K562 (cell line): ENCODE measurements around the gene DMGDH. TPM values are rescaled to one million over a fixed set of nuclear protein-coding genes. Genes with fewer than 3 reads are reported as not detected.

Source experiments
- ATAC-seq: fragments of 200-7000 bp; cut with Tn5 transposase; 3 replicates; pipeline ENCODE4 v1.9.1; 2020; ENCODE audit warnings: moderate library complexity
- BruUV-seq: library from RNA; stranded (reverse); fragments of 400-500 nt; replicated peaks from 2 replicates; lab custom pipeline; 2021; lab: Mats Ljungman, UMichigan
- CTCF ChIA-PET: fragments of 300-600 bp; formaldehyde crosslinking; extraction: SDS; loops from one replicate; lab custom pipeline; 2021; ENCODE audit warnings: low intra/inter-chr PET ratio; lab: Yijun Ruan, JAX
- POLR2A ChIA-PET: fragments of 300-600, 350-650 bp; sonication (Branson Sonifier 250); formaldehyde crosslinking; extraction: SDS; loops from one replicate; lab custom pipeline; 2021; ENCODE audit warnings: antibody characterized with exemption, inconsistent platforms; lab: Yijun Ruan, JAX
- DNase-seq, 4 experiments: peaks; one replicate each; pipeline versions ENCODE4 v3.0.0 to v3.0.0-alpha.2; 2011 to 2018; ENCODE audit warnings: low spot score in 3 of 4, mixed read lengths in 3 of 4; ENCODE audit errors: extremely low read depth in 1 of 4
- FAIRE-seq: peaks from 2 replicates; lab custom pipeline; 2011; peaks lifted over from hg19 to GRCh38; lab: Jason Lieb, UNC
- H2AFZ ChIP-seq: 2 replicates; pipeline ENCODE4 v1.6.0; 2011; ENCODE audit warnings: low read depth, low read length, control low read depth, inconsistent platforms
- H3K27ac ChIP-seq: fragments of 200-600 bp; 3 replicates; pipeline ENCODE4 v1.8.0; 2011; ENCODE audit warnings: low read depth, mild to moderate bottlenecking, control low read depth, inconsistent platforms, low read length, moderate library complexity, mixed read lengths; ENCODE audit errors: extremely low read depth
- H3K27me3 ChIP-seq, 2 experiments: fragments of 300-600 bp in 1 of 2; 2 replicates in 1 of 2; 3 replicates in 1 of 2; pipeline versions ENCODE4 v1.6.0 to v1.8.0; 2011; ENCODE audit warnings: inconsistent platforms in 2 of 2, low read length in 2 of 2, mild to moderate bottlenecking in 1 of 2, mixed read lengths in 1 of 2, moderate library complexity in 1 of 2; ENCODE audit not compliant: control insufficient read depth in 2 of 2, insufficient read depth in 2 of 2
- H3K36me3 ChIP-seq: fragments of 300-600 bp; 3 replicates; pipeline ENCODE4 v1.8.0; 2011; ENCODE audit warnings: mild to moderate bottlenecking, low read length, inconsistent platforms; ENCODE audit not compliant: control insufficient read depth, insufficient read depth
- H3K4me1 ChIP-seq, 2 experiments: fragments of 200-600 bp in 1 of 2; replicated peaks in 1 of 2; 2 replicates in 1 of 2; 3 replicates in 1 of 2; pipeline versions ENCODE4 v1.5.1 to v1.8.0; 2011; ENCODE audit warnings: inconsistent platforms in 2 of 2, low read length in 2 of 2, mild to moderate bottlenecking in 1 of 2, mixed read lengths in 1 of 2, moderate library complexity in 1 of 2; ENCODE audit not compliant: control insufficient read depth in 2 of 2, insufficient read depth in 2 of 2
- H3K4me2 ChIP-seq: 2 replicates; pipeline ENCODE4 v1.6.1; 2011; ENCODE audit warnings: low read length, control low read depth, inconsistent platforms, mixed read lengths; ENCODE audit not compliant: insufficient read depth
- H3K4me3 ChIP-seq: fragments of 200-600 bp; sonication (generic), shearing (Covaris generic); 2 replicates; pipeline ENCODE4 v1.5.1; 2016; ENCODE audit warnings: control low read depth, inconsistent platforms
- H3K79me2 ChIP-seq: fragments of 200-600 bp; 3 replicates; pipeline ENCODE4 v1.8.0; 2011; ENCODE audit warnings: low read length, inconsistent platforms; ENCODE audit not compliant: control insufficient read depth, insufficient read depth
- H3K9ac ChIP-seq, 2 experiments: 2 replicates each; pipeline versions ENCODE4 v1.6.0 to v1.6.1; 2011; ENCODE audit warnings: low read depth in 2 of 2, low read length in 2 of 2, control low read depth in 1 of 2, inconsistent platforms in 1 of 2, mild to moderate bottlenecking in 1 of 2, mixed read lengths in 1 of 2; ENCODE audit not compliant: insufficient read depth in 1 of 2
- H3K9me1 ChIP-seq: one replicate; pipeline ENCODE4 v1.6.0; 2011; ENCODE audit warnings: inconsistent platforms, mild to moderate bottlenecking, low read length, moderate library complexity; ENCODE audit not compliant: control insufficient read depth, insufficient read depth
- H3K9me3 ChIP-seq: replicated peaks from 2 replicates; pipeline ENCODE4 v1.5.1; 2011; ENCODE audit warnings: low read depth, low read length, inconsistent platforms; ENCODE audit not compliant: control insufficient read depth, insufficient read depth
- H4K20me1 ChIP-seq: replicated peaks from 2 replicates; pipeline ENCODE4 v1.6.1; 2011; ENCODE audit warnings: low read length, inconsistent platforms, mixed read lengths; ENCODE audit not compliant: control insufficient read depth, insufficient read depth
- BRCA1 ChIP-seq, 2 experiments: fragments of 450-650 bp in 1 of 2; sonication (generic) in 1 of 2; formaldehyde crosslinking in 1 of 2; IDR thresholded peaks; 2 replicates each; pipeline versions ENCODE4 v1.5.0 to v1.6.1; 2017 to 2020; ENCODE audit warnings: mild to moderate bottlenecking in 1 of 2, missing genetic modification reagents in 1 of 2
- CLOCK ChIP-seq: fragments of 250-450 bp; sonication (Bioruptor Pico); IDR thresholded peaks from 2 replicates; pipeline ENCODE4 v1.4.0; 2020; ENCODE audit warnings: mild to moderate bottlenecking, moderate library complexity, borderline replicate concordance
- E2F6 ChIP-seq, 2 experiments: IDR thresholded peaks; 2 replicates each; pipeline ENCODE4 v1.6.1; 2011; ENCODE audit warnings: borderline replicate concordance in 1 of 2, control low read depth in 1 of 2, low read depth in 1 of 2, low read length in 1 of 2, mild to moderate bottlenecking in 1 of 2, mixed read lengths in 1 of 2, moderate library complexity in 1 of 2; ENCODE audit not compliant: insufficient read depth in 1 of 2, insufficient read length in 1 of 2, poor library complexity in 1 of 2, severe bottlenecking in 1 of 2; ENCODE audit errors: extremely low read depth in 1 of 2
- NELFE ChIP-seq: IDR thresholded peaks from 2 replicates; pipeline ENCODE4 v1.6.1; 2011; ENCODE audit warnings: mild to moderate bottlenecking; ENCODE audit not compliant: insufficient read depth, insufficient read length
- OTX1 ChIP-seq: fragments of 450-650 bp; formaldehyde crosslinking; IDR thresholded peaks from 2 replicates; pipeline ENCODE4 v1.4.0; 2022; ENCODE audit warnings: mild to moderate bottlenecking
- SIN3B ChIP-seq: fragments of 450-650 bp; IDR thresholded peaks from 2 replicates; pipeline ENCODE4 v1.6.1; 2017; ENCODE audit warnings: low read depth, mild to moderate bottlenecking, moderate library complexity
- STAT5A ChIP-seq: IDR thresholded peaks from 2 replicates; pipeline ENCODE4 v1.6.1; 2012; ENCODE audit warnings: low read length, inconsistent platforms, borderline replicate concordance
- ZBTB33 ChIP-seq: sonication (generic); formaldehyde crosslinking; IDR thresholded peaks from 2 replicates; pipeline ENCODE4 v1.8.1; 2023; ENCODE audit warnings: mild to moderate bottlenecking, missing genetic modification reagents
- WGBS: fragments of 100-300 bp; shearing (Covaris generic); methylation state at CpG from one replicate; pipeline ENCODE4 v1.1.6; 2016; ENCODE audit warnings: low coverage, mixed read lengths; ENCODE audit not compliant: insufficient coverage; ENCODE audit errors: missing lambda C conversion rate; 5-methylcytosine and 5-hydroxymethylcytosine counted together
- in situ Hi-C: fragments of 300-500 bp; cut with MboI; formaldehyde crosslinking; loops from 4 replicates; pipeline ENCODE4 v1.15.0; 2018; ENCODE audit warnings: inconsistent platforms, mixed read lengths
- intact Hi-C: fragments of 100-400 bp; cut with micrococcal nuclease; formaldehyde crosslinking; loops from 2 replicates; pipeline ENCODE4 v1.14.2; 2022
- polyA plus RNA-seq, 8 experiments: library from polyadenylated mRNA; depleted of rRNA in 4 of 8; stranded (reverse) in 5 of 8; unstranded in 3 of 8; fragments of >200 nt; fragmentation: Nextera tagmentation in 2 of 8; fragmentation: Illumina TruSeq in 1 of 8; extraction: Ambion mirVana in 2 of 8; extraction: Trizol in 1 of 8; gene quantifications; 2 replicates each; pipeline versions ENCODE4 v1.2.1 to v1.2.3, GENCODE V29; 2011 to 2014; ENCODE audit warnings: inconsistent platforms in 1 of 8, missing spikeins in 1 of 8
- total RNA-seq, 7 experiments: library from RNA; depleted of rRNA in 6 of 7; stranded (reverse); fragments of >200 nt in 6 of 7; fragmentation: Illumina TruSeq in 2 of 7; extraction: Trizol in 2 of 7; gene quantifications; 2 replicates each; pipeline versions ENCODE4 v1.2.1 to v1.2.3, GENCODE V29; 2011 to 2021; ENCODE audit warnings: low replicate concordance in 1 of 7

The DMGDH gene
- total and polyA plus RNA-seq, 9 of the 15 experiments (the other 6 are each of a cell fraction or from before 2014, with no cell fraction given) = 0.13 to 0.58 TPM; not detected in 7

GRCh38 chr5:79062436-79062835, 7.0 kb downstream of the DMGDH start:
- WGBS = 0% methylated on average over 3 of the region's 3 CpGs
- no peak for DNase-seq
- no peak overlapping the region for H3K27ac ChIP-seq
- in situ Hi-C loops = no loop called here
- no peak for TF ChIP-seq E2F6 (IDR thresholded peaks at IDR 0.05; ENCODE audit: borderline replicate concordance in 1 of 2, extremely low read depth in 1 of 2, insufficient read depth in 1 of 2, insufficient read length in 1 of 2, low read depth in 1 of 2, low read length in 1 of 2, poor library complexity in 1 of 2, severe bottlenecking in 1 of 2)
- TF ChIP-seq, all 486 proteins: peak for 0
- no peaks in the 10 kb centered on the region for H3K9me3 ChIP-seq
- no peak overlapping the region for H2AFZ ChIP-seq
- intact Hi-C loops = no loop called here
- POLR2A ChIA-PET = no interaction called here
- peaks cover 2 to 19% of the 10 kb centered on the region in 2 experiments; a peak in 4 of 5 replicates for H3K27me3 ChIP-seq
- no peaks in the 10 kb centered on the region for H3K4me1 ChIP-seq
- no peak for FAIRE-seq
- no peak overlapping the region for H3K4me2 ChIP-seq
- ATAC-seq = no peak
- H3K9me1 ChIP-seq = no peaks in the 10 kb centered on the region
- no TSS peak for BruUV-seq
- H4K20me1 ChIP-seq = no peaks in the 10 kb centered on the region
- H3K79me2 ChIP-seq = no peaks in the 10 kb centered on the region
- H3K9ac ChIP-seq = no peak overlapping the region
- CTCF ChIA-PET = no interaction called here
- no peak overlapping the region for H3K4me3 ChIP-seq
- H3K36me3 ChIP-seq = no peaks in the 10 kb centered on the region

- H2AFZ ChIP-seq = no peak overlapping the region
- no peaks in the 10 kb centered on the region for H4K20me1 ChIP-seq
- no peaks in the 10 kb centered on the region for H3K9me1 ChIP-seq
- intact Hi-C loops = no loop called here
- no peak for FAIRE-seq
- ChIA-PET POLR2A (no interaction called here), CTCF (no interaction called here)
- in situ Hi-C loops = no loop called here
- H3K36me3 ChIP-seq = no peaks in the 10 kb centered on the region
- H3K4me1 ChIP-seq = no peaks in the 10 kb centered on the region
- H3K4me3 ChIP-seq = no peak overlapping the region
- no peak for DNase-seq
- peaks cover 0 to 19% of the 10 kb centered on the region in 2 experiments; a peak in 3 of 5 replicates for H3K27me3 ChIP-seq
- no peaks in the 10 kb centered on the region for H3K9me3 ChIP-seq
- no TSS peak for BruUV-seq
- no peaks in the 10 kb centered on the region for H3K79me2 ChIP-seq
- no peak for ATAC-seq
- no peak overlapping the region for H3K9ac ChIP-seq
- WGBS = 1% methylated on average over 4 of the region's 4 CpGs
- H3K4me2 ChIP-seq = no peak overlapping the region
- H3K27ac ChIP-seq = no peak overlapping the region
- TF ChIP-seq STAT5A (no peak), NELFE (no peak), CLOCK (CRISPR knock-in tag) (no peak), SIN3B (no peak), BRCA1 (IDR thresholded peaks at IDR 0.05) (no peak), BRCA1 (CRISPR knock-in tag; IDR thresholded peaks at IDR 0.05) (no peak), OTX1 (CRISPR knock-in tag) (no peak), ZBTB33 (CRISPR knock-in tag) (no peak)
Measured at GRCh38 chr5:79059674-79060073, 9.8 kb downstream of the DMGDH start.
